Activated CD4-positive, alpha-beta T cell treated with anti-CD3 and anti-CD28 coated beads for 1 hour (primary cell): ENCODE data around the gene SLC39A3.

ENCODE experiments used
- DNase-seq: peaks from one replicate; pipeline ENCODE4 v3.0.0-alpha.2; 2020

The SLC39A3 gene

DNA sequence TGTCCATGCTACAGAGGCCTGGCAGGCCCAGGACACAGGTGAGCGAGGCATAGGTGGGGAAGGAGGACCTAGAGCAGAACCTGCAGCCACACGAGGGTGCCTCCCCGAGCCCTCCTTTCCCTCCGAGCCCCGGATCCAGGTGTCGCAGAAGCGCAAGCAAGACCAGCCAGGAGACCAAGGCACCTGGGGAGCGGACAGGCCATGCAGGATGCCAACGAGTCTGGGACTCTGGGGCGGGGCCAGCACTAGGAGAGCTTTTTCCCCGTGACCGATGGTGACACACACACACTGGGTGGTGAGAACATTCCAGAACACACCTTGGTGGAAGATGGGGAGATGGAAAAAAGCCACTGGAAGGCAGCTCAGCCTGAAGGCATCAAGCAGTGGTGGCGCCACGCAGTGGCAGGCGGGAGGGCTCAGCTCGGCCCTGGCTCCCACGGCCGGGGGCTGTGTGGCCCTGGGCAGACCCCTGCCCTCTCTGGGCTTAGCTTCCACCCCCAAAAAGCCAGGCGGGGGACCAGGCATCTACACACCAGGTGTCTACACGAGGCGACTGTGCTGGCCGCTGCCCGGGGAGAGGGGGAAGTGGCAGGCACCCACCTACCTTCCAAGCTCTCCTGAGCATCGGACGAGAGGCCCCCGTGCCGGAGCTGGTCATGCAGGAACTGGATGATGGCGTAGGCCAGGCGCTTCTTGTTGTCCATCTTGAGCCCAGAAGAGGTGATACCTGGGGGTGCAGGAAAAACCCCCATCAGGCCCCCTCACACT lies 28.7 kb upstream of the SLC39A3 start:
- DNase-seq: no peak

GRCh38 chr19:2767688-2768087 lies 27.9 kb upstream of the SLC39A3 start:
- no peak for DNase-seq

- no peak for DNase-seq
These were observed 27.0 kb upstream of the SLC39A3 start for GRCh38 chr19:2766594-2767372.

DNA sequence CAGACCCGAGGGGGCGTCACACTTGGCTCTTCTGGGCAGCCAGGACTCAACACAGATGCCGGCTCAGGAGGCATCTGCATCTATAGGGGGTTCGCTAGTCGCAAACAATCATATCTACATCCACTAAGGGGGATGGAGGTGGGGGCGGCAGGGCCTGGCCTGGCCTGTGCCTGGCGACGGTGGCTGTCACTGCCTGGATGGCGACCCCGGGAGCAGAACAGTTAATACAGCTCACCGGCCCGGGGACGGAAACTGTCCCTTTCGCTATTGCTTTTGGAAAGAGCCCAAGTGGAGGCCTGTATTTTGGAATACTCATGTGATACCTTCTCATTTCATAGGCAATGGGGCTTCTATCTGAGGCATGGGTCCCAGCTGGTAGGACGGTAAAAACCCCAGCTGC lies 25.6 kb upstream of the SLC39A3 start:
- DNase-seq: no peak

GRCh38 chr19:2764945-2765344 lies 25.1 kb upstream of the SLC39A3 start:
- no peak for DNase-seq

- DNase-seq: no peak
These were observed 23.9 kb upstream of the SLC39A3 start for GRCh38 chr19:2763687-2764086.

- DNase-seq: no peak
These were observed 23.1 kb upstream of the SLC39A3 start for GRCh38 chr19:2762783-2763496.

DNA sequence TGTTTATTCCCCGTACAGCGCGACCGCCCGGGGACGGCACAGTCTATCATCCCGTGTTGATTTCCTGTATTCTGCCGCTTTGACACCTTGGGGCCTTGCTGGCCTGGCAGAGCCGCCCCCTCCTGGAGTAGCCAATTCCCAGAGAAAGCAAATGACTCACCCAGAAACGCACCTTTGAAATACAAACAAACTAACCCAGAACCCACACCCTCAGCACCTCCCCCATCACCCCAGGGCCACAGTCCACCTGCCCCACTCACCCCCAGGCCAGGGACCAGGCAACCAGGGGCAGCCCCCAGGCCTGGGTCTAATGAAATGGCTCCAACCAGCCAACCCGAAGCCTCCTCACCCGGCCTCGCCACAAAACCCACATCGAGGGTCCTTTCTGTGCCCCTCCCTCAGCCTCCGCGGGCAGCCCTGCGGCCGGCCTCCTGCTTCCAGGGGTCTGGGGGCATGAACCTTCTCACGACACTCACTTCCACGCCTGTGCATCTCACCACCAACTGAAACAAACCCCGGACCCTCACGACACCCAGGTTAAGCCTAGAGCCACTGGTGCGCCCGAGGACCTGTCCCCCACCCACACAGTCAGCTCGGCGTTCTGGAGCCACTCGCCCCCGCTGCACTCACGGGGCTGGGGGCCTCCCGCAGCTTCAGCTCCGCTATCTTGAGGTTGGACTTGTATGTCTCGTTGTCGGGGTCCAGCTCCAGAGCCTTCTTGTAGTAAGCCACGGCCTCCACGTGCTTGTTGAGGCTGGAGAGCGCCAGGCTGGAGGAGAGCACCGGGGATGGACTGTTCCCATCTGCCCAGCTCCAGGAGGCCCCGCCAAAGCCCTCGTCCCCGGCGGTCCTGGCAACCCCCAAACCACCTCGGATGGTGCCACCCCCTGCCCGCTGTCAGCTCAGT lies 22.3 kb upstream of the SLC39A3 start:
- DNase-seq: no peak

DNA sequence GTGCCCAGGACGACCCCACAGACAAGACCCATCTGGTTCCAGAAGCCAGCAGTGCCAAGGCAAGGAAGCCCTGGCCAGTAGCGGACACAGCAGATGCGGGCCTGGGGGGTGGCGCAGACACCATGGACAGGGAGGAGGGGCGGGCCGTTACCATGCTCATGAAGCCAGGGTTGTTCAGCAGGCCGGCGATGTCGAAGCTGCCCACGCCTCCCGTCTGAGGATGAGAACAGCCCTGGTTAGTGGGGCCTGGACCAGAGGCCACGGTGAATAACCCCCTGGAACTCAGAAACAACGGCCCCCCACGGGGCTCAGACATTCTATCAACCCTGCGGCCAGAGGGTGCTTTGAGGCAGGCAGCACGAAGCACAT lies 21.5 kb upstream of the SLC39A3 start:
- no peak for DNase-seq

DNA sequence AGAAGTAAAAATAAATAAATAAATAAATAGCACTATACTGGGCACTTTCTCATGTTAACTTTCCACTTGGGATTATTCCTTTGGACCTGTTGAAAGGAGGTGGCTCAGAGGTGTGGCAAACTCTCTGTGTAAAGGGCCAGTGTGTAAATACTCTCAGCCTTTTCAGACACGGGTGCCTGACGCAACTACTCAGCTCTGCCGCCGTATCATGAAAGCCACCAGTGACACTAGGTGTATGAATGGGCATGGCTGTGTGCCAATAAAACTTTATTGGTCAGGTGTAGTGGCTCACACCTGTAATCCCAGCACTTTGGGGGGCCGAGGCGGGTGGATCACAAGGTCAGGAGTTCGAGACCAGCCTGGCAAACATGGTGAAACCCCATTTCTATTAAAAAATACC lies 20.1 kb upstream of the SLC39A3 start:
- DNase-seq: no peak

DNA sequence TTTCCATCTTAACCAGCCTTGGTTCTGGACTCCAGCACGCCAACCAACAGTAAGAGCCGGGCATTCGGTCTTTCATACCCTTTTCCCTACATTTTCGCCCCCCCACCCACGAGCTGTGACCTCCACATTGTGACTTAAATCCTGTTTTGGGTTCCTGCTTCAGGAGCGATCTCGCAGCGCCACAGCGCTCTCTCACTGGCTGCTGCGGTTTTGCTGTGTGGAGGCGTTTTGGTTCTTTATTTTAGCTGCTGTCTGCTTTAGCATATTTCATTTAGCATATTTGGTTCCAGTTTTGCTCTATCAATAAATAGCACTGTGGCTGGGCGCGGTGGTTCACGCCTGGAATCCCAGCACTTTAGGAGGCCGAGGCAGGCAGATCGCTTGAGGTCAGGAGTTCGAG lies 19.5 kb upstream of the SLC39A3 start:
- no peak for DNase-seq

GRCh38 chr19:2758601-2759313 lies 18.9 kb upstream of the SLC39A3 start:
- DNase-seq: no peak

- no peak for DNase-seq
These were observed 17.4 kb upstream of the SLC39A3 start for GRCh38 chr19:2756921-2757881.

GRCh38 chr19:2756477-2756876 lies 16.7 kb upstream of the SLC39A3 start:
- DNase-seq: no peak

GRCh38 chr19:2755811-2756210 lies 16.0 kb upstream of the SLC39A3 start:
- no peak for DNase-seq

DNA sequence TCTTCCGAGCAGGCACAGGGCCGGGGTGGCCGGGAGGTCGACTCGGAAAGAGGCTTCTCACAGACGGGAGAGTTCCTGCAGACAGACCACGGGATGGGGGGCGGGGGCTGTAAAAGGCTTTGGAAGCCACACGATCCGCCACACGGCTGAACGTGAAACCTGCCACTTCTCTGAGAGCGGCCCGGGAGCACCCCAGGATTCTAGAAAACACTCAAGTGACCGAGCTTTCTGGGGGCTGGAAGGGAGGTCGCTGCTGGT lies 15.6 kb upstream of the SLC39A3 start:
- DNase-seq: no peak

GRCh38 chr19:2754659-2755447 lies 15.0 kb upstream of the SLC39A3 start:
- no peak for DNase-seq

GRCh38 chr19:2751438-2751830 lies 11.6 kb upstream of the SLC39A3 start:
- DNase-seq: no peak

DNA sequence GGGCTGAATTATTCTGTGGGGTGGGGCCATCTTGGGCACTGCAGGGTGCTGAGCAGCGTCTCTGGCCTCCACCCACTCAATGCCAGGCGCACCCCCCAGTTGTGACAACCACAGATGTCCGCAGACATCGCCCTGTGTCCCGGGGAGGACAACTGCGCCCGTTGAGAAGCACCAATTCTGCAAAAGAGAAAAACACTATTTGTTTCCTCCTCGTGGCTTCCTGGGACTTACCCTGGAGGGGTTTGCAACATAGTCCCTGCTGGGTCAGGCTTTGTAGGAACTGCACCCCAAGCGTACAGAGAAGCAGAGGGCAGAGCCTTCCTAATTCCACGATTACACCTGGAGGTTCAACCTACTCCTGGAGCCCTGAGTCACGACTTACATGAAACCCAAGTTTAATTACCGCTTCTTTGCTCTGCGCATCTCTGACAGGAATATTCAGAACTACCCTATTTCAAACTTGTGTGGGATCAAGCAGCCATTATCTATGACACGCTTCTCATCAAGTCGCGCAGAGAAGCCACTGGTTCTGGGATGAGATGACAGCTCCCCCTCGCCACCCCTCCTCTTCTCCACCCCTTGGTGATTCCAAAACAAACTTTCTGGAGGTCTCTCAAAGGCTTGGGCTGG lies 11.1 kb upstream of the SLC39A3 start:
- no peak for DNase-seq

- no peak for DNase-seq
These were observed 7.5 kb upstream of the SLC39A3 start for GRCh38 chr19:2747349-2747748.
